ENCODE data around the gene SV2C. TPM values are rescaled to one million over a fixed set of nuclear protein-coding genes. Genes with fewer than 3 reads are reported as not detected.
A peak's percentile ranks its signal among the peaks of the same experiment; 100 is the strongest.

The SV2C gene
- total and polyA plus RNA-seq, 5 experiments from 2014 or later, result not detected

- ATAC-seq, result peak; percentile 42 to 58
- POLR2A ChIA-PET, result no interaction called here
These were observed 92.0 kb downstream of the SV2C start for GRCh38 chr5:76175051-76175666.

DNA sequence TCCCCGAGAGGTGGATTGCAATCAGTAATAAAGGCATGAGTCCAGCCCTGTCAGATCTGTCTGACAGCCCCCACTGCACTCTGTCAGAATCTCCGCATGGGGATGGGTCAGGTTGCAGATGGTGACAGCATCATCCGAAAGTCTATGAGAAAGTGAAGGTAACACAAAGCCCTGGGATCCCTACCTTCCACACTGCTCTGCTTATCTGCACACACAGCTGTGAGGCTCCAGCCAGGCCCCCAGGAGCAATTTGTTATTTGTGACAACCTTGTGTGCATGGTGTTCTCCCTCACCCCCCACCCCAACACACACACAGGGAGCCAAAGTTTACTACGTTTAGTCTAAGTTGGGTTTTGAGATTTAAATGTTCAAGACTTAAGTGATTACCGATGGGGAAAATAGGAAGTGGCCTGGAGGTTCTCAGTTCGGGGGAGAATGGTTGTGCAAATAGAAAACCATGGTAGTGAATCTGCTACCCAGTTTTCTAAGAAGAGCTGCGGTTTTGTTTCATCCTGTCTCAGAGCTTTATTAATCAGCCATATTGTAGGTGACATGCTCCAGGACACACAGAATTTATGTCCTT is 92.7 kb downstream of the SV2C start:
- peak in 2 of 10 donors; percentile 2 to 9 for DNase-seq
- H3K36me3 Mint-ChIP-seq, result no peaks in the 10 kb centered on the region
- H3K9me3 Mint-ChIP-seq, result no peaks in the 10 kb centered on the region
- POLR2A ChIA-PET, result no interaction called here
- peak in 1 of 2 donors; percentile 47 for ATAC-seq
- H3K27ac Mint-ChIP-seq, result peak overlapping the region in 5 of 10 donors; percentile 9 to 78 (median 65)
- H3K4me3 Mint-ChIP-seq, result peak overlapping the region in 7 of 10 donors; percentile 0 to 59 (median 46)
- H3K27me3 Mint-ChIP-seq, result peaks cover 0 to 3% (median 0%) of the 10 kb centered on the region in 5 donors
- H3K4me1 Mint-ChIP-seq, result peaks cover 12 to 20% (median 15%) of the 10 kb centered on the region in 4 donors

More at GRCh38 chr5:76175051-76175666, 92.0 kb downstream of the SV2C start:
- DNase-seq, result peak in 9 of 10 donors; percentile 1 to 47 (median 32)
- Mint-ChIP-seq H3K27me3 (peaks cover 0 to 3% (median 0%) of the 10 kb centered on the region in 5 donors), H3K4me1 (peaks cover 12 to 20% (median 15%) of the 10 kb centered on the region in 4 donors), H3K4me3 (peak overlapping the region in 9 of 10 donors; percentile 8 to 60 (median 37)), H3K9me3 (no peaks in the 10 kb centered on the region), H3K36me3 (no peaks in the 10 kb centered on the region), H3K27ac (peak overlapping the region in 3 of 10 donors; percentile 6 to 78 (median 41))

GRCh38 chr5:76177978-76178377 is 94.8 kb downstream of the SV2C start:
- Mint-ChIP-seq H3K27me3 (peaks cover 0 to 4% (median 0%) of the 10 kb centered on the region in 5 donors), H3K9me3 (no peaks in the 10 kb centered on the region), H3K27ac (peak overlapping the region in 1 of 10 donors; percentile 50), H3K36me3 (peaks cover 0 to 2% (median 0%) of the 10 kb centered on the region in 3 donors), H3K4me3 (no peak overlapping the region), H3K4me1 (peaks cover 12 to 20% (median 15%) of the 10 kb centered on the region in 4 donors)
- DNase-seq (no peak), ATAC-seq (no peak)
- POLR2A ChIA-PET, result no interaction called here

- Mint-ChIP-seq H3K27me3 (peaks cover 0 to 9% (median 0%) of the 10 kb centered on the region in 5 donors), H3K9me3 (no peaks in the 10 kb centered on the region), H3K4me3 (no peak overlapping the region), H3K4me1 (peaks cover 14 to 20% (median 15%) of the 10 kb centered on the region in 4 donors), H3K36me3 (peaks cover 0 to 2% (median 0%) of the 10 kb centered on the region in 3 donors), H3K27ac (no peak overlapping the region)
- POLR2A ChIA-PET, result no interaction called here
- DNase-seq (no peak), ATAC-seq (no peak)
These were observed 95.7 kb downstream of the SV2C start for GRCh38 chr5:76178913-76179312.

- no peak overlapping the region for H3K27ac Mint-ChIP-seq
- peaks cover 0 to under 1% (median 0%) of the 10 kb centered on the region in 9 donors for H3K9me3 Mint-ChIP-seq
- H3K4me1 Mint-ChIP-seq, result peaks cover 4 to 6% (median 6%) of the 10 kb centered on the region in 4 donors
- no peak for ATAC-seq
- peaks cover 0 to 9% (median 2%) of the 10 kb centered on the region in 5 donors for H3K27me3 Mint-ChIP-seq
- POLR2A ChIA-PET, result no interaction called here
- DNase-seq, result no peak
- H3K36me3 Mint-ChIP-seq, result peaks cover 0 to 2% (median 0%) of the 10 kb centered on the region in 3 donors
- no peak overlapping the region for H3K4me3 Mint-ChIP-seq
These were observed 97.9 kb downstream of the SV2C start for GRCh38 chr5:76180814-76181805.

- no peak for ATAC-seq
These were observed 104.2 kb downstream of the SV2C start for GRCh38 chr5:76187386-76187785.

GRCh38 chr5:76190356-76190755 is 107.2 kb downstream of the SV2C start:
- no peaks in the 10 kb centered on the region for H3K36me3 Mint-ChIP-seq
- no peak for ATAC-seq
- peaks cover 0 to 2% (median 0%) of the 10 kb centered on the region in 5 donors for H3K27me3 Mint-ChIP-seq
- H3K4me1 Mint-ChIP-seq, result no peaks in the 10 kb centered on the region
- H3K27ac Mint-ChIP-seq, result no peak overlapping the region
- POLR2A ChIA-PET, result no interaction called here
- no peak overlapping the region for H3K4me3 Mint-ChIP-seq
- peaks cover 0 to 5% (median 0%) of the 10 kb centered on the region in 9 donors for H3K9me3 Mint-ChIP-seq
- DNase-seq, result no peak

More at GRCh38 chr5:76187386-76187785, 104.2 kb downstream of the SV2C start:
- no peak overlapping the region for H3K27ac Mint-ChIP-seq
- peaks cover 0 to 2% (median 0%) of the 10 kb centered on the region in 4 donors for H3K4me1 Mint-ChIP-seq
- H3K4me3 Mint-ChIP-seq, result no peak overlapping the region
- H3K27me3 Mint-ChIP-seq, result peaks cover 0 to 9% (median 2%) of the 10 kb centered on the region in 5 donors
- peaks cover 0 to 5% (median 0%) of the 10 kb centered on the region in 9 donors for H3K9me3 Mint-ChIP-seq
- no peak for DNase-seq
- POLR2A ChIA-PET, result no interaction called here
- H3K36me3 Mint-ChIP-seq, result peaks cover 0 to 2% (median 0%) of the 10 kb centered on the region in 3 donors

DNA sequence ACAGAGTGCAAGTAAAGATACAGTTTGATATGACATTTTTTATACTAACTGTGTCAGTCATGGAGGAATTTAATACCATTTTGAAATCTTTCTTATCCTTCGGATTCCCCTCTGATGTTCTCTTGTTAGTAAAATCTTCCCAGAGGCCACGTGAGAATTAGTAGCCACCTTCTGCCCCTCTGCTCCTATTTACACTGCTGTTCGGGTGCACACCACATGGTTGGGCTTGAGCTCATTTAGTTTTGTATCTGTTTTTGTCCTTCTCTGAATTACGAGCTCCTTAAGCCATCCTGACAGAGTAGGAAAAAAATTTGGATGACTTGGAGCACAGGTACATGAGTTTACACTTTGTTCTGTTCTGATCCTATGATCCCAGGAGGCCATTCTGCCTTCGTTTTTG is 109.7 kb downstream of the SV2C start:
- Mint-ChIP-seq H3K36me3 (no peaks in the 10 kb centered on the region), H3K4me1 (no peaks in the 10 kb centered on the region), H3K27ac (no peak overlapping the region), H3K27me3 (peaks cover 0 to 9% (median 4%) of the 10 kb centered on the region in 5 donors), H3K4me3 (no peak overlapping the region), H3K9me3 (peaks cover 0 to 5% (median 0%) of the 10 kb centered on the region in 9 donors)
- ATAC-seq (no peak), DNase-seq (no peak)
- POLR2A ChIA-PET, result no interaction called here

DNA sequence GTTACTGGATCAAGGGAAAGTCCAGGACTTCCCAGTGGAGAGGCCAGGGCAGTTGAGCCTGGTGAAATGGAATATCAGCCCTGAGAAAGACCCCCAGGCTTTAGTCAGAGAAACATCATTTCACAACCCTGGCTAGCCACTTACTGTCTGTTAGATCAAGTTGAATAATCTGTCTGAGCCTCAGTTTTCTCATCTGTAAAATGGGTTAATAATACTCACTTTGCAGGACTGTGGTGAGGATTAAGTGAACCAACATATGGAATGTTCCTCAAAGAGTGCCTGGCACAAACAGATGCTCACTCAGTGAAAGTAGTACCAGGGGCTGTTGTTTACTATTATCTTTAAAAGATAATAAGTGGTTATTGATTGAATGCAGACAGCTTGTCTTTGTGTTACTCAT is 110.5 kb downstream of the SV2C start:
- Mint-ChIP-seq H3K27me3 (peaks cover 0 to 9% (median 4%) of the 10 kb centered on the region in 5 donors), H3K4me3 (no peak overlapping the region), H3K9me3 (peaks cover 0 to 5% (median 0%) of the 10 kb centered on the region in 9 donors), H3K27ac (no peak overlapping the region), H3K36me3 (no peaks in the 10 kb centered on the region), H3K4me1 (no peaks in the 10 kb centered on the region)
- ATAC-seq, result no peak
- DNase-seq, result no peak
- POLR2A ChIA-PET, result no interaction called here

DNA sequence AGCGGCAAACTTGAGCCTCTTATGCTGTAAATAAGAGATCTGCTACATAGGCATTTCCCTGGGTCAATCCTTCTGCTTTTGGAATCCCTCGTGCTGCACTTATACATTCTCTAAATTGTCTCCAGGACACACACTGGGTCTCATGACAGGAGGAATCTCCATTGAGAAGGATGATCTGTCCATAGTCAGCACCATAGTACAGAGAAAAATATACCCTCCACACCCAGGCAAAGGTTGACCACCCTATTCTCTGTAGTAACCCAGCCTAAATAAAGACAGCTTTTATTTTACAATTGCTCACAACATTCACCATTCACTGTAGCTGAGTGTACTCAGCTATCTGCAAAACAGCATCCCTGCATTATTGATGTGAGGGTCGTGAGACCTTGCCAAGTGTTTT is 111.2 kb downstream of the SV2C start:
- no peak overlapping the region for H3K4me3 Mint-ChIP-seq

DNA sequence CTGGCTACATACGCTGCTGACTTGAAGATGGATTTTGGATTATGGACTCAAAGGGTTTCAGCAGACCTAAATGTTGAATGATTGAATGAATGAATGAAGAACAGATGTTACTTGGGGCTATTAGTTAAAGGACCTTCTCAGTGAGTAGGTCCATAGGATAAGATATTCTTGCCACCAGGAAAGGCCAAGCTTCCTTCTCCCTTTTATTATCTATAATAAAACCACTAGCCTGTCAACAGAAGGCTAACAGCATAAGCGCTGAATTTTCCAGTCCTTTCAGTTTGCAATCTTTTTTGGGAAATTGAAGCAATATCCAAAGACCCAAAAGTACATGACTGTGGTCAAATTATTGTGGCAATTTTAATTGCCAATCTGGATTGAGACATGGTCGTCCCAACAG is 113.3 kb downstream of the SV2C start:
- ATAC-seq, result no peak

More for the DNA sequence above, 111.2 kb downstream of the SV2C start:
- no peak for DNase-seq
- Mint-ChIP-seq H3K9me3 (peaks cover 0 to 5% (median 0%) of the 10 kb centered on the region in 9 donors), H3K27me3 (peaks cover 0 to 9% (median 4%) of the 10 kb centered on the region in 5 donors), H3K36me3 (no peaks in the 10 kb centered on the region), H3K4me1 (peaks cover 2 to 3% (median 3%) of the 10 kb centered on the region in 4 donors), H3K27ac (no peak overlapping the region)
- ATAC-seq, result no peak
- POLR2A ChIA-PET, result no interaction called here

DNA sequence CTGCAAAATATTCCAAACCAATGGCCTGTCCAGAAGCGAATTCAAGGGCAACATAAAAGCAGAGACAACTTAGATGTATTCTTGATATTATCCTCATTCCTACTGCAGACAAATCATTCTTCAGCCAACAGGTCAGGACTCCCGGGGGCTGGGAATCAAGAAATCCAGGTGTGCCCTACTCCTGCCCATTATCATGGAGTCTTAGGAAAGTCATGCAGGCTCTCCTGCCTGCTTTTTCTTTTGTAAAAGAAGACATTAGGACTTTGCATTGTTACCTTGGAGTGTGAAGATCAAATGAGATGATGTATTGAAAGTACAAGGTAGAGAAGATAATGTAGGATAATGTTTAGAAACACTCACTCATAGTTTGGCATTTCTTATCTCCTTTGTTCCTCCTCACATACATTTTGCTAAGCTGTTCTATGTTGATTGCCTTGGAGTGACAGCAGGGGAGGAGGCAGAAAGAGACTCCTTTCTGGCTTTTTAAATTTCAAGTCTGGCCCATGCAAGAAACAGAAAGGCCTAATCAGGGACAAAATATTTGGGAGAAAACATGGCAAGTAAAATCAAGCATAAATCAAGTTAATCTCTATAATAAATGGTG is 113.8 kb downstream of the SV2C start:
- H3K9me3 Mint-ChIP-seq, result no peaks in the 10 kb centered on the region
- peaks cover 0 to 9% (median 4%) of the 10 kb centered on the region in 5 donors for H3K27me3 Mint-ChIP-seq
- POLR2A ChIA-PET, result no interaction called here
- DNase-seq, result no peak
- peaks cover 4 to 7% (median 5%) of the 10 kb centered on the region in 4 donors for H3K4me1 Mint-ChIP-seq
- no peak overlapping the region for H3K4me3 Mint-ChIP-seq
- H3K27ac Mint-ChIP-seq, result no peak overlapping the region
- no peak for ATAC-seq
- no peaks in the 10 kb centered on the region for H3K36me3 Mint-ChIP-seq

More for the DNA sequence above, 113.3 kb downstream of the SV2C start:
- Mint-ChIP-seq H3K9me3 (no peaks in the 10 kb centered on the region), H3K27ac (no peak overlapping the region), H3K4me1 (peaks cover 4 to 7% (median 5%) of the 10 kb centered on the region in 4 donors), H3K36me3 (no peaks in the 10 kb centered on the region), H3K4me3 (no peak overlapping the region), H3K27me3 (peaks cover 0 to 9% (median 4%) of the 10 kb centered on the region in 5 donors)
- DNase-seq, result no peak
- POLR2A ChIA-PET, result no interaction called here
